A549 (cell line): ENCODE data around the gene THADA.

Experiments
- CBX2 ChIP-seq: fragments of 200-600 bp; sonication (generic); IDR thresholded peaks from 2 replicates; pipeline ENCODE4 v1.6.1; 2016; ENCODE audit warnings: low read depth, mild to moderate bottlenecking, borderline replicate concordance
- CEBPB ChIP-seq, 2 experiments: fragments of >200 bp in 1 of 2; sonication (Bioruptor Twin) in 1 of 2; formaldehyde crosslinking in 1 of 2; IDR thresholded peaks; 2 replicates each; pipeline ENCODE4 v1.6.1; 2012 to 2016
- EHMT2 ChIP-seq: fragments of 200-600 bp; sonication (generic); IDR thresholded peaks from 2 replicates; pipeline ENCODE4 v1.6.1; 2016; ENCODE audit warnings: antibody characterized with exemption, low read depth, mild to moderate bottlenecking, moderate library complexity
- EP300 ChIP-seq, 2 experiments: fragments of >200 bp; sonication (Bioruptor Twin); formaldehyde crosslinking; IDR thresholded peaks; 2 replicates in 1 of 2; 3 replicates in 1 of 2; pipeline ENCODE4 v1.6.1; 2016 to 2017
- JUNB ChIP-seq: fragments of >200 bp; sonication (Bioruptor Twin); formaldehyde crosslinking; IDR thresholded peaks from 2 replicates; pipeline ENCODE4 v1.6.1; 2016
- MAFK ChIP-seq: fragments of 450-650 bp; IDR thresholded peaks from 2 replicates; pipeline ENCODE4 v1.6.1; 2014; ENCODE audit not compliant: partially characterized antibody
- MYC ChIP-seq: IDR thresholded peaks from 2 replicates; pipeline ENCODE4 v1.6.1; 2012; ENCODE audit warnings: mild to moderate bottlenecking, inconsistent platforms, low read length, improper control_type of control experiment, borderline replicate concordance
- PBX3 ChIP-seq: IDR thresholded peaks from 2 replicates; pipeline ENCODE4 v1.6.1; 2012
- POLR2A ChIP-seq: IDR thresholded peaks from 2 replicates; pipeline ENCODE4 v1.6.1; 2012; ENCODE audit warnings: mild to moderate bottlenecking, low read length
- RAD21 ChIP-seq, 2 experiments: fragments of >200 bp in 1 of 2; sonication (Bioruptor Twin) in 1 of 2; formaldehyde crosslinking in 1 of 2; IDR thresholded peaks in 1 of 2; conservative IDR thresholded peaks in 1 of 2; 2 replicates in 1 of 2; 3 replicates in 1 of 2; pipeline ENCODE4 v1.6.1; 2012 to 2018; ENCODE audit warnings: inconsistent platforms in 1 of 2
- SREBF2 ChIP-seq: fragments of 450-650 bp; IDR thresholded peaks from 2 replicates; pipeline ENCODE4 v1.6.1; 2014; ENCODE audit warnings: mild to moderate bottlenecking, moderate library complexity
- USF2 ChIP-seq: fragments of 450-650 bp; IDR thresholded peaks from 2 replicates; pipeline ENCODE4 v1.6.1; 2014; ENCODE audit warnings: antibody characterized with exemption
- ZFP36 ChIP-seq: fragments of 450-650 bp; IDR thresholded peaks from 2 replicates; pipeline ENCODE4 v1.6.1; 2014; ENCODE audit warnings: borderline replicate concordance; ENCODE audit not compliant: partially characterized antibody
- TF ChIP-seq, protein P1 (sequence below): fragments of >200 bp; sonication (Bioruptor Twin); formaldehyde crosslinking; IDR thresholded peaks from 3 replicates; pipeline ENCODE4 v1.5.1; 2016

- TF ChIP-seq, protein P1, sequence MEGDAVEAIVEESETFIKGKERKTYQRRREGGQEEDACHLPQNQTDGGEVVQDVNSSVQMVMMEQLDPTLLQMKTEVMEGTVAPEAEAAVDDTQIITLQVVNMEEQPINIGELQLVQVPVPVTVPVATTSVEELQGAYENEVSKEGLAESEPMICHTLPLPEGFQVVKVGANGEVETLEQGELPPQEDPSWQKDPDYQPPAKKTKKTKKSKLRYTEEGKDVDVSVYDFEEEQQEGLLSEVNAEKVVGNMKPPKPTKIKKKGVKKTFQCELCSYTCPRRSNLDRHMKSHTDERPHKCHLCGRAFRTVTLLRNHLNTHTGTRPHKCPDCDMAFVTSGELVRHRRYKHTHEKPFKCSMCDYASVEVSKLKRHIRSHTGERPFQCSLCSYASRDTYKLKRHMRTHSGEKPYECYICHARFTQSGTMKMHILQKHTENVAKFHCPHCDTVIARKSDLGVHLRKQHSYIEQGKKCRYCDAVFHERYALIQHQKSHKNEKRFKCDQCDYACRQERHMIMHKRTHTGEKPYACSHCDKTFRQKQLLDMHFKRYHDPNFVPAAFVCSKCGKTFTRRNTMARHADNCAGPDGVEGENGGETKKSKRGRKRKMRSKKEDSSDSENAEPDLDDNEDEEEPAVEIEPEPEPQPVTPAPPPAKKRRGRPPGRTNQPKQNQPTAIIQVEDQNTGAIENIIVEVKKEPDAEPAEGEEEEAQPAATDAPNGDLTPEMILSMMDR, result no peak
- TF ChIP-seq EP300 (IDR thresholded peaks at IDR 0.05) (no peak), POLR2A (no peak), MYC (no peak), RAD21 (conservative IDR thresholded peaks at IDR 0.05 in 1 of 2, IDR thresholded peaks at IDR 0.05 in 1 of 2) (no peak), SREBF2 (no peak), PBX3 (no peak), CBX2 (no peak), MAFK (no peak), CEBPB (IDR thresholded peaks at IDR 0.05) (no peak), ZFP36 (no peak), JUNB (no peak), USF2 (no peak), EHMT2 (no peak)
Measured at GRCh38 chr2:43551990-43552389, 43.8 kb downstream of the THADA start.
